HL-60 (cell line): Measurements from ENCODE around the gene ACACB.

Experiments used
- SPI1 ChIP-seq: IDR thresholded peaks from 2 replicates; pipeline ENCODE4 v1.6.1; 2012; ENCODE audit warnings: low read depth, mild to moderate bottlenecking, borderline replicate concordance
- TF ChIP-seq, protein P1 (sequence below): IDR thresholded peaks from one replicate; pipeline ENCODE4 v1.5.1; 2011; ENCODE audit warnings: low read length, control low read depth, inconsistent platforms; ENCODE audit not compliant: insufficient read depth
- TF ChIP-seq, protein P2 (sequence below): IDR thresholded peaks from 2 replicates; pipeline ENCODE4 v1.6.1; 2012; ENCODE audit warnings: low read depth; ENCODE audit not compliant: insufficient replicate concordance

DNA sequence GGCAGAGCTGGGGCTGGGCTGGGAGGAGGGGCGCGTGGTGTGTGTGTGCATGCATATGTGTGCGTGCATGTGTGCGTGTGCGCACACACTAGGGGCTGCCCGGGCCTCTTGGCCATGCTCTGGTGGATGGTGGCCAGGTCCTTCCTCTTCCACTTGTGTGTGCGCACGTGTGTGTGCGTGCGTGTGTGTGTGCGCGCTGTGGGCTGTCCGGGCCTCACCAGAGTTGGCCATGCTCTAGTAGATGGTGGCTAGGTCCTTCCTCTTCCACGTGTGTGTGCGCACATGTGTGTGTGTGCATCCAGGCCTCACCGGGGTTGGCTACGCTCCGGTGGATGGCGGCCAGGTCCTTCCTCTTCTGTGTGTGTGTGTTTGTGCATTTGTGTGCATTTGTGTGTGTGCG lies 168.0 kb downstream of the ACACB start:
- TF ChIP-seq, protein P1, sequence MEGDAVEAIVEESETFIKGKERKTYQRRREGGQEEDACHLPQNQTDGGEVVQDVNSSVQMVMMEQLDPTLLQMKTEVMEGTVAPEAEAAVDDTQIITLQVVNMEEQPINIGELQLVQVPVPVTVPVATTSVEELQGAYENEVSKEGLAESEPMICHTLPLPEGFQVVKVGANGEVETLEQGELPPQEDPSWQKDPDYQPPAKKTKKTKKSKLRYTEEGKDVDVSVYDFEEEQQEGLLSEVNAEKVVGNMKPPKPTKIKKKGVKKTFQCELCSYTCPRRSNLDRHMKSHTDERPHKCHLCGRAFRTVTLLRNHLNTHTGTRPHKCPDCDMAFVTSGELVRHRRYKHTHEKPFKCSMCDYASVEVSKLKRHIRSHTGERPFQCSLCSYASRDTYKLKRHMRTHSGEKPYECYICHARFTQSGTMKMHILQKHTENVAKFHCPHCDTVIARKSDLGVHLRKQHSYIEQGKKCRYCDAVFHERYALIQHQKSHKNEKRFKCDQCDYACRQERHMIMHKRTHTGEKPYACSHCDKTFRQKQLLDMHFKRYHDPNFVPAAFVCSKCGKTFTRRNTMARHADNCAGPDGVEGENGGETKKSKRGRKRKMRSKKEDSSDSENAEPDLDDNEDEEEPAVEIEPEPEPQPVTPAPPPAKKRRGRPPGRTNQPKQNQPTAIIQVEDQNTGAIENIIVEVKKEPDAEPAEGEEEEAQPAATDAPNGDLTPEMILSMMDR, result no peak
- no peak for TF ChIP-seq SPI1
- TF ChIP-seq, protein P2, sequence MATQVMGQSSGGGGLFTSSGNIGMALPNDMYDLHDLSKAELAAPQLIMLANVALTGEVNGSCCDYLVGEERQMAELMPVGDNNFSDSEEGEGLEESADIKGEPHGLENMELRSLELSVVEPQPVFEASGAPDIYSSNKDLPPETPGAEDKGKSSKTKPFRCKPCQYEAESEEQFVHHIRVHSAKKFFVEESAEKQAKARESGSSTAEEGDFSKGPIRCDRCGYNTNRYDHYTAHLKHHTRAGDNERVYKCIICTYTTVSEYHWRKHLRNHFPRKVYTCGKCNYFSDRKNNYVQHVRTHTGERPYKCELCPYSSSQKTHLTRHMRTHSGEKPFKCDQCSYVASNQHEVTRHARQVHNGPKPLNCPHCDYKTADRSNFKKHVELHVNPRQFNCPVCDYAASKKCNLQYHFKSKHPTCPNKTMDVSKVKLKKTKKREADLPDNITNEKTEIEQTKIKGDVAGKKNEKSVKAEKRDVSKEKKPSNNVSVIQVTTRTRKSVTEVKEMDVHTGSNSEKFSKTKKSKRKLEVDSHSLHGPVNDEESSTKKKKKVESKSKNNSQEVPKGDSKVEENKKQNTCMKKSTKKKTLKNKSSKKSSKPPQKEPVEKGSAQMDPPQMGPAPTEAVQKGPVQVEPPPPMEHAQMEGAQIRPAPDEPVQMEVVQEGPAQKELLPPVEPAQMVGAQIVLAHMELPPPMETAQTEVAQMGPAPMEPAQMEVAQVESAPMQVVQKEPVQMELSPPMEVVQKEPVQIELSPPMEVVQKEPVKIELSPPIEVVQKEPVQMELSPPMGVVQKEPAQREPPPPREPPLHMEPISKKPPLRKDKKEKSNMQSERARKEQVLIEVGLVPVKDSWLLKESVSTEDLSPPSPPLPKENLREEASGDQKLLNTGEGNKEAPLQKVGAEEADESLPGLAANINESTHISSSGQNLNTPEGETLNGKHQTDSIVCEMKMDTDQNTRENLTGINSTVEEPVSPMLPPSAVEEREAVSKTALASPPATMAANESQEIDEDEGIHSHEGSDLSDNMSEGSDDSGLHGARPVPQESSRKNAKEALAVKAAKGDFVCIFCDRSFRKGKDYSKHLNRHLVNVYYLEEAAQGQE, result no peak
